Gastroesophageal sphincter (tissue), 3 donors: ENCODE data around the gene ZMIZ1.

Experiments
- EP300 ChIP-seq: sonication (generic); formaldehyde crosslinking; IDR thresholded peaks from one replicate; pipeline ENCODE4 v1.6.1; 2017; ENCODE audit warnings: antibody characterized with exemption, mild to moderate bottlenecking
- TF ChIP-seq, protein P1 (sequence below), 4 experiments: fragments of 200-600 bp in 2 of 4; fragments of 450-650 bp in 2 of 4; sonication (generic) in 1 of 4; IDR thresholded peaks; one replicate each; pipeline ENCODE4 v1.5.1; 2017 to 2019; ENCODE audit warnings: antibody characterized with exemption in 4 of 4, mild to moderate bottlenecking in 2 of 4, moderate library complexity in 2 of 4

GRCh38 chr10:79093658-79094411 lies 25.1 kb downstream of the ZMIZ1 start:
- TF ChIP-seq, protein P1, sequence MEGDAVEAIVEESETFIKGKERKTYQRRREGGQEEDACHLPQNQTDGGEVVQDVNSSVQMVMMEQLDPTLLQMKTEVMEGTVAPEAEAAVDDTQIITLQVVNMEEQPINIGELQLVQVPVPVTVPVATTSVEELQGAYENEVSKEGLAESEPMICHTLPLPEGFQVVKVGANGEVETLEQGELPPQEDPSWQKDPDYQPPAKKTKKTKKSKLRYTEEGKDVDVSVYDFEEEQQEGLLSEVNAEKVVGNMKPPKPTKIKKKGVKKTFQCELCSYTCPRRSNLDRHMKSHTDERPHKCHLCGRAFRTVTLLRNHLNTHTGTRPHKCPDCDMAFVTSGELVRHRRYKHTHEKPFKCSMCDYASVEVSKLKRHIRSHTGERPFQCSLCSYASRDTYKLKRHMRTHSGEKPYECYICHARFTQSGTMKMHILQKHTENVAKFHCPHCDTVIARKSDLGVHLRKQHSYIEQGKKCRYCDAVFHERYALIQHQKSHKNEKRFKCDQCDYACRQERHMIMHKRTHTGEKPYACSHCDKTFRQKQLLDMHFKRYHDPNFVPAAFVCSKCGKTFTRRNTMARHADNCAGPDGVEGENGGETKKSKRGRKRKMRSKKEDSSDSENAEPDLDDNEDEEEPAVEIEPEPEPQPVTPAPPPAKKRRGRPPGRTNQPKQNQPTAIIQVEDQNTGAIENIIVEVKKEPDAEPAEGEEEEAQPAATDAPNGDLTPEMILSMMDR (IDR thresholded peaks at IDR 0.05), result no peak
- no peak for TF ChIP-seq EP300
